Endothelial cell of umbilical vein (primary cell): Measurements from ENCODE around the gene KCNN1. TPM values are rescaled to one million over a fixed set of nuclear protein-coding genes. Genes with fewer than 3 reads are reported as not detected.

ENCODE experiments used
- BruUV-seq: library from RNA; stranded (reverse); fragments of 400-500 nt; replicated peaks from 2 replicates; lab custom pipeline; 2021; lab: Mats Ljungman, UMichigan
- CTCF ChIA-PET: fragments of 300-600, 350-600 bp; sonication (Branson Sonifier 250); formaldehyde crosslinking; loops from one replicate; lab custom pipeline; 2021; ENCODE audit warnings: antibody characterized with exemption, inconsistent platforms; lab: Charles Lee
- POLR2A ChIA-PET: fragments of 300-600, 350-600 bp; sonication (Branson Sonifier 250); formaldehyde crosslinking; loops from one replicate; lab custom pipeline; 2021; ENCODE audit warnings: antibody characterized with exemption, inconsistent platforms; lab: Charles Lee
- DNase-seq: peaks from one replicate; pipeline ENCODE4 v3.0.0-alpha.2; 2011; ENCODE audit warnings: low read depth, low spot score
- FAIRE-seq: peaks from 2 replicates; lab custom pipeline; 2011; peaks lifted over from hg19 to GRCh38; lab: Jason Lieb, UNC
- H2AFZ ChIP-seq: 2 replicates; pipeline ENCODE4 v1.6.0; 2012; ENCODE audit warnings: low read depth, low read length, control low read depth, inconsistent platforms
- H3K27ac ChIP-seq: 2 replicates; pipeline ENCODE4 v1.5.1; 2011; ENCODE audit warnings: low read depth, mild to moderate bottlenecking, control low read depth, low read length, moderate library complexity; ENCODE audit not compliant: insufficient read depth
- H3K27me3 ChIP-seq, 2 experiments: 2 replicates each; pipeline versions ENCODE4 v1.6.0 to v1.6.1; 2011; ENCODE audit warnings: low read length in 2 of 2, mixed read lengths in 1 of 2; ENCODE audit not compliant: control insufficient read depth in 2 of 2, insufficient read depth in 2 of 2
- H3K36me3 ChIP-seq, 2 experiments: 2 replicates in 1 of 2; 3 replicates in 1 of 2; pipeline ENCODE4 v1.5.1; 2011; ENCODE audit warnings: low read length in 2 of 2, mild to moderate bottlenecking in 1 of 2, moderate library complexity in 1 of 2; ENCODE audit not compliant: control insufficient read depth in 2 of 2, insufficient read depth in 2 of 2; ENCODE audit errors: extremely low read depth in 1 of 2
- H3K4me1 ChIP-seq: 3 replicates; pipeline ENCODE4 v1.5.1; 2011; ENCODE audit warnings: mild to moderate bottlenecking, low read length; ENCODE audit not compliant: control insufficient read depth, insufficient read depth; ENCODE audit errors: extremely low read depth
- H3K4me2 ChIP-seq: 2 replicates; pipeline ENCODE4 v1.6.1; 2011; ENCODE audit warnings: low read length, control low read depth, mixed read lengths; ENCODE audit not compliant: insufficient read depth
- H3K4me3 ChIP-seq, 3 experiments: fragments of 200-600 bp in 1 of 3; sonication (generic), shearing (Covaris generic) in 1 of 3; replicated peaks in 1 of 3; 2 replicates each; pipeline ENCODE4 v1.5.1; 2011 to 2016; ENCODE audit warnings: control low read depth in 3 of 3, low read length in 3 of 3, mild to moderate bottlenecking in 2 of 3, inconsistent platforms in 1 of 3, low read depth in 1 of 3, moderate library complexity in 1 of 3; ENCODE audit not compliant: insufficient read depth in 1 of 3
- H3K79me2 ChIP-seq: 2 replicates; pipeline ENCODE4 v1.6.0; 2012; ENCODE audit warnings: low read length, inconsistent platforms; ENCODE audit not compliant: control insufficient read depth, insufficient read depth
- H3K9ac ChIP-seq: replicated peaks from 2 replicates; pipeline ENCODE3; 2011; ENCODE audit warnings: low read length, control low read depth; ENCODE audit not compliant: insufficient read depth; ENCODE audit errors: extremely low read depth
- H3K9me1 ChIP-seq: replicated peaks from 3 replicates; pipeline ENCODE4 v1.6.0; 2011; ENCODE audit warnings: mild to moderate bottlenecking, low read length; ENCODE audit not compliant: control insufficient read depth, insufficient read depth; ENCODE audit errors: extremely low read depth
- H3K9me3 ChIP-seq: replicated peaks from 2 replicates; pipeline ENCODE4 v1.5.1; 2012; ENCODE audit warnings: low read length, inconsistent platforms; ENCODE audit not compliant: control insufficient read depth, insufficient read depth
- H4K20me1 ChIP-seq: replicated peaks from 2 replicates; pipeline ENCODE3; 2011; ENCODE audit warnings: mild to moderate bottlenecking, low read length; ENCODE audit not compliant: control insufficient read depth, insufficient read depth; ENCODE audit errors: extremely low read depth
- CTCF ChIP-seq, 2 donors: IDR thresholded peaks; 1 replicate in 1 of 2; 2 replicates in 1 of 2; pipeline ENCODE4 v1.5.1; 2011; ENCODE audit warnings: low read length in 2 of 2, mild to moderate bottlenecking in 2 of 2, moderate library complexity in 2 of 2, control low read depth in 1 of 2, inconsistent platforms in 1 of 2, low read depth in 1 of 2; ENCODE audit not compliant: insufficient read depth in 1 of 2; ENCODE audit errors: extremely low read depth in 1 of 2
- EZH2 ChIP-seq: IDR thresholded peaks from 2 replicates; pipeline ENCODE4 v1.6.1; 2012; ENCODE audit warnings: borderline replicate concordance, low read depth, mild to moderate bottlenecking, moderate library complexity, low read length, inconsistent platforms; ENCODE audit not compliant: severe bottlenecking
- FOS ChIP-seq: IDR thresholded peaks from 2 replicates; pipeline ENCODE4 v1.6.1; 2011; ENCODE audit warnings: mild to moderate bottlenecking, low read length, moderate library complexity, borderline replicate concordance; ENCODE audit not compliant: insufficient read depth
- GATA2 ChIP-seq: IDR thresholded peaks from 2 replicates; pipeline ENCODE4 v1.7.0; 2011; ENCODE audit warnings: low read depth, mild to moderate bottlenecking, moderate library complexity, mixed read lengths, low read length; ENCODE audit not compliant: insufficient read length, insufficient read depth
- JUN ChIP-seq: IDR thresholded peaks from 2 replicates; pipeline ENCODE4 v1.6.1; 2011; ENCODE audit warnings: borderline replicate concordance, low read depth; ENCODE audit not compliant: insufficient read length, insufficient read depth
- MAX ChIP-seq: IDR thresholded peaks from 2 replicates; pipeline ENCODE4 v1.6.1; 2011; ENCODE audit not compliant: insufficient read depth, insufficient read length
- MYC ChIP-seq: IDR thresholded peaks from one replicate; pipeline ENCODE4 v1.6.1; 2011; ENCODE audit warnings: mild to moderate bottlenecking, low read depth, low read length
- POLR2A ChIP-seq: IDR thresholded peaks from 2 replicates; pipeline ENCODE4 v1.6.1; 2012; ENCODE audit warnings: low read depth, mild to moderate bottlenecking, control low read depth, low read length
- POLR2AphosphoS5 ChIP-seq: IDR thresholded peaks from 2 replicates; pipeline ENCODE4 v1.6.1; 2012; ENCODE audit warnings: low read depth, mild to moderate bottlenecking, control low read depth, low read length, moderate library complexity; ENCODE audit not compliant: insufficient read depth
- dilution Hi-C: fragments of 300-500 bp; cut with MboI; formaldehyde crosslinking; loops from one replicate; pipeline ENCODE4 v1.15.0; 2019; ENCODE audit warnings: low sequenced_read_pairs; ENCODE audit not compliant: extremely low pct_ligation_motif_present
- intact Hi-C: fragments of 100-400 bp; cut with micrococcal nuclease; formaldehyde crosslinking; loops from one replicate; pipeline ENCODE4 v1.10.0; 2022
- polyA plus RNA-seq, 4 experiments: library from polyadenylated mRNA; depleted of rRNA in 3 of 4; stranded (reverse) in 3 of 4; unstranded in 1 of 4; fragments of >200 nt; gene quantifications; 2 replicates each; pipeline versions ENCODE4 v1.2.1 to v1.2.3, GENCODE V29; 2011 to 2012; ENCODE audit warnings: missing spikeins in 1 of 4
- total RNA-seq: library from RNA; stranded (reverse); gene quantifications from 2 replicates; pipeline ENCODE4 v1.2.3, GENCODE V29; 2021

KCNN1 gene
- total and polyA plus RNA-seq, 2 donors (not counting 3 experiments of a cell fraction or from before 2014, with no cell fraction given) = 0.18 to 0.80 TPM

GRCh38 chr19:17920527-17920926 lies 46.4 kb upstream of the KCNN1 start:
- Histone ChIP-seq H2AFZ (no peak overlapping the region), H3K4me2 (no peak overlapping the region), H3K9me3 (no peaks in the 10 kb centered on the region), H3K27ac (no peak overlapping the region), H3K4me3 (no peak overlapping the region), H3K36me3 (no peaks in the 10 kb centered on the region), H3K9me1 (no peaks in the 10 kb centered on the region), H3K9ac (no peak overlapping the region), H4K20me1 (no peaks in the 10 kb centered on the region), H3K4me1 (no peaks in the 10 kb centered on the region), H3K79me2 (no peaks in the 10 kb centered on the region), H3K27me3 (no peaks in the 10 kb centered on the region)
- FAIRE-seq (no peak), DNase-seq (no peak)
- intact Hi-C loops = no loop called here
- CTCF ChIA-PET = interaction anchor here (0.8 to 1.3 kb wide), 5 partner anchors 11 to 77 kb away, joined by 3 to 4 read pairs (median 3); partner anchors contain the start of gene CCDC124
- TF ChIP-seq FOS (no peak), GATA2 (no peak), CTCF (IDR thresholded peaks at IDR 0.05; ENCODE audit: extremely low read depth in 1 of 2, insufficient read depth in 1 of 2, low read depth in 1 of 2, low read length in 2 of 2) (no peak), POLR2AphosphoS5 (no peak), MYC (no peak), JUN (no peak), EZH2 (no peak), MAX (no peak), POLR2A (no peak)
- POLR2A ChIA-PET = interaction anchor here (0.7 kb wide), 1 partner anchor 611 kb away, joined by 5 read pairs; no protein-coding TSS in a partner anchor
- BruUV-seq = no TSS peak
- dilution Hi-C loops = no loop called here
